A673 (cell line): Measurements from ENCODE around the gene UTF1. TPM values are rescaled to one million over a fixed set of nuclear protein-coding genes. Genes with fewer than 3 reads are reported as not detected.

ENCODE experiments used
- BruUV-seq: library from RNA; stranded (reverse); fragments of 400-500 nt; replicated peaks from 2 replicates; lab custom pipeline; 2021; lab: Mats Ljungman, UMichigan
- CTCF ChIA-PET: fragments of 300-600 bp; sonication (Branson Sonifier 250); formaldehyde crosslinking; loops from one replicate; lab custom pipeline; 2022; ENCODE audit warnings: antibody characterized with exemption; lab: Charles Lee
- POLR2A ChIA-PET: fragments of 300-600 bp; sonication (Branson Sonifier 250); formaldehyde crosslinking; loops from one replicate; lab custom pipeline; 2022; ENCODE audit warnings: antibody characterized with exemption; ENCODE audit not compliant: low non-redundant PET; lab: Charles Lee
- DNase-seq: peaks from one replicate; pipeline ENCODE4 v3.0.0-alpha.2; 2015; ENCODE audit warnings: low spot score
- H3K27ac ChIP-seq: fragments of 200-600 bp; sonication (generic); 2 replicates; pipeline ENCODE4 v1.5.1; 2016; ENCODE audit warnings: mixed run types, low read depth, mild to moderate bottlenecking, mixed read lengths, antibody characterized with exemption, low read length; ENCODE audit not compliant: poor library complexity, severe bottlenecking
- H3K27me3 ChIP-seq: fragments of 200-600 bp; sonication (generic); replicated peaks from 2 replicates; pipeline ENCODE4 v1.6.1; 2017; ENCODE audit warnings: mixed run types, low read depth, mild to moderate bottlenecking, mixed read lengths, antibody characterized with exemption, low read length; ENCODE audit not compliant: insufficient read depth, poor library complexity
- H3K36me3 ChIP-seq: fragments of 200-600 bp; sonication (generic); 2 replicates; pipeline ENCODE4 v1.6.1; 2016; ENCODE audit warnings: mixed run types, mild to moderate bottlenecking, mixed read lengths, antibody characterized with exemption, low read length; ENCODE audit not compliant: insufficient read depth, poor library complexity, severe bottlenecking
- H3K4me1 ChIP-seq: fragments of 200-600 bp; sonication (generic); 2 replicates; pipeline ENCODE4 v1.6.1; 2017; ENCODE audit warnings: mixed run types, mild to moderate bottlenecking, mixed read lengths, antibody characterized with exemption, low read length; ENCODE audit not compliant: insufficient read depth, poor library complexity, severe bottlenecking
- H3K4me3 ChIP-seq: fragments of 200-600 bp; sonication (generic); 2 replicates; pipeline ENCODE4 v1.5.1; 2016; ENCODE audit warnings: low read depth, mixed run types, mild to moderate bottlenecking, mixed read lengths, low read length; ENCODE audit not compliant: poor library complexity, severe bottlenecking
- H3K9me3 ChIP-seq: fragments of 200-600 bp; sonication (generic); 2 replicates; pipeline ENCODE4 v1.6.1; 2016; ENCODE audit warnings: mixed run types, low read depth, mild to moderate bottlenecking, mixed read lengths, antibody characterized with exemption, low read length; ENCODE audit not compliant: poor library complexity, severe bottlenecking
- CTCF ChIP-seq: fragments of 300-800, 200-600 bp; sonication (generic); conservative IDR thresholded peaks from 2 replicates; pipeline ENCODE4 v1.5.1; 2017; ENCODE audit warnings: low read depth, mild to moderate bottlenecking, antibody characterized with exemption, low read length, moderate library complexity, mixed read lengths
- EZH2 ChIP-seq: fragments of 200-600 bp; sonication (generic); IDR thresholded peaks from 2 replicates; pipeline ENCODE4 v1.6.1; 2017; ENCODE audit warnings: borderline replicate concordance, low read depth, mild to moderate bottlenecking, mixed read lengths, antibody characterized with exemption, low read length; ENCODE audit not compliant: poor library complexity, severe bottlenecking
- intact Hi-C: fragments of 100-400 bp; cut with micrococcal nuclease; formaldehyde crosslinking; loops from one replicate; pipeline ENCODE4 v1.10.0; 2022; ENCODE audit not compliant: unreplicated experiment
- total RNA-seq: library from RNA; stranded (reverse); gene quantifications from 2 replicates; pipeline ENCODE4 v1.2.3, GENCODE V29; 2021

UTF1 gene
- total RNA-seq, 1 experiment from 2014 or later, result not detected

GRCh38 chr10:133257489-133258065, 27.6 kb downstream of the UTF1 start:
- ChIA-PET CTCF (interaction anchor here (0.6 kb wide), 1 partner anchor 45 kb away, joined by 3 read pairs; no protein-coding TSS in a partner anchor), POLR2A (no interaction called here)
- Histone ChIP-seq H3K27ac (no peak overlapping the region), H3K4me1 (peaks cover 19% of the 10 kb centered on the region), H3K36me3 (no peaks in the 10 kb centered on the region), H3K27me3 (no peaks in the 10 kb centered on the region), H3K4me3 (no peak overlapping the region), H3K9me3 (no peaks in the 10 kb centered on the region)
- BruUV-seq, result no TSS peak
- TF ChIP-seq CTCF (peak; percentile 50), EZH2 (no peak)
- peak; percentile 40 for DNase-seq
- intact Hi-C loops, result no loop called here

GRCh38 chr10:133258066-133258817, 28.2 kb downstream of the UTF1 start:
- intact Hi-C loops, result no loop called here
- H3K4me3 ChIP-seq, result no peak overlapping the region
- H3K27ac ChIP-seq, result no peak overlapping the region
- no peaks in the 10 kb centered on the region for H3K27me3 ChIP-seq
- ChIA-PET CTCF (no interaction called here), POLR2A (no interaction called here)
- TF ChIP-seq CTCF (no peak), EZH2 (no peak)
- H3K36me3 ChIP-seq, result no peaks in the 10 kb centered on the region
- DNase-seq, result no peak
- H3K9me3 ChIP-seq, result no peaks in the 10 kb centered on the region
- peaks cover 19% of the 10 kb centered on the region for H3K4me1 ChIP-seq
- BruUV-seq, result no TSS peak

GRCh38 chr10:133258818-133259601, 29.0 kb downstream of the UTF1 start:
- Histone ChIP-seq H3K36me3 (no peaks in the 10 kb centered on the region), H3K9me3 (no peaks in the 10 kb centered on the region), H3K4me1 (peaks cover 19% of the 10 kb centered on the region), H3K27ac (no peak overlapping the region), H3K4me3 (no peak overlapping the region), H3K27me3 (no peaks in the 10 kb centered on the region)
- CTCF ChIA-PET, result no interaction called here
- POLR2A ChIA-PET, result no interaction called here
- TF ChIP-seq CTCF, result no peak
- no peak for TF ChIP-seq EZH2
- peak; percentile 84 for DNase-seq
- intact Hi-C loops, result no loop called here
- no TSS peak for BruUV-seq
